GM11168 (cell line): ENCODE measurements around the gene IFRD1.
"Not testable (repeated sequence)": the region's sequence is repeated elsewhere in the genome, so short reads cannot be mapped to it uniquely, and the experiment has no call there.

ENCODE experiments used
- in situ Hi-C: fragments of 300-500 bp; cut with MboI; formaldehyde crosslinking; loops from one replicate; pipeline ENCODE4 v1.12.0; 2022; ENCODE audit warnings: low sequenced_read_pairs; ENCODE audit not compliant: unreplicated experiment

IFRD1 gene

GRCh38 chr7:112439476-112439875, 10.8 kb upstream of the IFRD1 start:
- in situ Hi-C loops, result no loop called here

DNA sequence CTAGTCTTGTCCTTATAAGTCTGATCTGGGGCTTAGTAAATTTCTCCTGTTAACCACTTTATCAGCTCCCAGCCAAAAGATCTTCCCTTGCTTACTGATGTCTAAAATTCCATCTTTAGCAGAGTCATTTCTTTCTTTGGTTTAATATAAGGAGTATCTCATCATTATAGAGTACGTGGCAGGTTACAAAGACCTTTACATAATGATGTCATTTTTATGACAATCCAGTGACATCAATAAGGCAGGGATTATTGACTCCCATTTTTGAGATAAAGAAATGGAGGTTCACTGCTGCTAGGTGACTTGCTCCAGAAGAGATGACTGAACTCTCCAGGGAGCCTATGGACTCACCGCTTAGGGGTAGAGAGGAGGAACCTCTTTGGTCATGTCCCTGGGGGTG, 8.1 kb upstream of the IFRD1 start:
- in situ Hi-C loops, result no loop called here

GRCh38 chr7:112444505-112444904, 5.8 kb upstream of the IFRD1 start:
- in situ Hi-C loops, result no loop called here

GRCh38 chr7:112446431-112446830, 3.8 kb upstream of the IFRD1 start:
- in situ Hi-C loops, result no loop called here

DNA sequence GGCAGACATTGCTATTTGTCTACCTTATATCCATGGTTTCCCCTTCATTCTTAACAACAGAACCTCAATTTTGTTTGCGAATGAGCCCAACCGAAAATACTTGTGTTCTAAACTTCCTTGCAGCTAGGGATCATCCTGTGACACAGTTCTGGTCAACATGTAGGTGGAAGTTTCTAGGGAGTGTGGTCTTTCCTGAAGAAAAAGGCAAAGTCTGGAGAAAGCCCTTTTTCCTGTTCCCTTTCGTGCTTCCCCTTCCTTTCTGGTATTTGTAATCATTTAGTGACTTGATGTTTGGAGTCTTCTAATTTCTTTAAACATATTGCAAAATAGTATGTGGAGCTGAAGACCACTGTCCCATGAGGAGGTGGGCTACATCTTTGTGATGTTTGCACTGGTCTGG, 2.9 kb upstream of the IFRD1 start:
- in situ Hi-C loops, result no loop called here

DNA sequence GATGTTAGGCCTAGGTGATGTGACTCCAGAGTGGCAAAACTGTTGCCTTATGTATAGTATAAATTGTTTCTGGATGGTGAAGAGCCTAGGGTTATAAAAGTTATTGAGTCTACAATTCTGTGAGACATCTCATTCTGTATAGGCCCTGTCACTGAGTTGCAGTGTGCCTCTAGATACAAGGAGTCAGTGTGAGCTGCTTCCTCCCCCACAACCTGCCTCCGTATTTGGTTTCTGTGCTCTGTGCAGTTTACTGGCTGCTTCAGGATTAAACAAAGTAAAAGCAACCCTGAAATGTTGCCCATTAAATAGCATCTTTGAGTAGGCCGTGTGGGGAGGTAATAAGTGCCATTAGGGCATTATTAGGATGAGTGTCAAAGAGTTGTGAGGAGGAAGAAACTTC, 1.9 kb upstream of the IFRD1 start:
- in situ Hi-C loops, result no loop called here

DNA sequence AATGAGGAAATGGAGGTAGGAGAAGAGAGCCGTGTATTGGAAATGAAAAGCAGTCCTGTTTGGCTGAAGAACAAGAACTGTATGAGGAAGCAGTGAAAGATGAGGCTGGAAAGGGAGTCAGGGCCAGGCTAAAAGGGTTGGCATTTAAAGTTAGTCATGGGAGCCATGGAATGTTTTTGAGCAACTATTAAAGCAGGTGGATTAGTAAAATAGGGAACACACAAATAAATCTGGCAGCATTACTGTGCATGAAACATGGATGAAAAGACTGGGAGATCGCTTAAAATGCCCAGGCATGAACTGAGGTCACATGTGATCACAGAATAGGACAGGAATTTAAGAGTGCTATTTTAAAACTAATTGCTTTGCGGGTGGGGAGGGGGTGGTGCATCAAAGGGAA, 1.4 kb upstream of the IFRD1 start:
- in situ Hi-C loops, result no loop called here

DNA sequence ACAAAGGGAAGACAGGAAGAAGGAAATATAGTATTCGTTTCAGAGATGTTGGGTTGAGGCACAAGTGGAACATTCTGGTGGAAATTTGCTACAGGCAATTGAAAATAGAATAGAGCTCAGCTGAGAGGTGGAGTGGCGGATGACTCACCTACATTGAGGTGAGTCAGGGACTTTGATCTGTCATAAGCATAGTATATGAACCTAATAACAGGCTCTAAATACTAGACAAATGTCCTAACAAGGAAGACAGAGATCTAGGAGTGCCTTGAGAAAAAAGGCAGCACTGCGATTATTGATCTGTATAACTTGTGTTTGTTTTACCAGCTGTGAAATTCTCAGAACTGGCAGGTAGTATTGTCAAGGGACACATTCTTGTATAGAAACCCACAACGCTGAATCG, 907 bp upstream of the IFRD1 start:
- in situ Hi-C loops, result no loop called here

- in situ Hi-C loops, result no loop called here
Measured at GRCh38 chr7:112450807-112451761, 824 bp downstream of the IFRD1 start.

GRCh38 chr7:112452102-112452888, 2.0 kb downstream of the IFRD1 start:
- in situ Hi-C loops, result no loop called here

- in situ Hi-C loops, result no loop called here
Measured at GRCh38 chr7:112453505-112454171, 3.4 kb downstream of the IFRD1 start.

GRCh38 chr7:112454191-112454590, 3.9 kb downstream of the IFRD1 start:
- in situ Hi-C loops, result not testable (repeated sequence)

- in situ Hi-C loops, result no loop called here
Measured at GRCh38 chr7:112459645-112460044, 9.4 kb downstream of the IFRD1 start.

DNA sequence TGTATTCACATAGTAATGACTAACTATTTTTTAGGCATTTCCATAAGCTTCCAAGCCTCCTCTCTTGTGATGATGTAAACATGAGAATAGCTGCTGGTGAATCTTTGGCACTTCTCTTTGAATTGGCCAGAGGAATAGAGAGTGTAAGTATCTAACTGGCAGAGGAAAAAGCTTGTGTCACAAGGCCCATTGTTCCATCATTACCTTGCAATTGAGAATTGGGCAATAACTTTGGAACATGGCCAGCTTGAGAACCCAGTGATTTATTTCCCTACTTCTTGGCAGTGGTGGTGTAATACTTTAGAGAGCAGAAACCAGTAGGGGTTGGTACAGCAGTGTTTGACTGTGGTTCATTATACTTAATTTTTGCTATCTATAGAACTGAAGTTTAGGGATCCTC, 12.0 kb downstream of the IFRD1 start:
- in situ Hi-C loops, result no loop called here

DNA sequence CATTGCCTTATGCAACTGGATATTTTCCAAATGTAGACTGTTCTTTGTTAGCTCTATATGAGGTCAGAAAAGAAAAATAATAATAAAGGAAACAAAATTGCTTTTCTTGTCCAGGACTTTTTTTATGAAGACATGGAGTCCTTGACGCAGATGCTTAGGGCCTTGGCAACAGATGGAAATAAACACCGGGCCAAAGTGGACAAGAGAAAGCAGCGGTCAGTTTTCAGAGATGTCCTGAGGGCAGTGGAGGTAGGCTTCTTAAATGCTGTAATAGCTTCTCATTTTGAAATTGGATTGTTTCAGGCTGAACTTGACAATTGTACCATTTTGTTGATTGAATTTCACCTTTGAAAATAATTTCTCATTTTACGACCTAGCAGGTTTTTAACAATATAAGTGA, 17.6 kb downstream of the IFRD1 start:
- in situ Hi-C loops, result no loop called here

GRCh38 chr7:112470194-112470593, 19.9 kb downstream of the IFRD1 start:
- in situ Hi-C loops, result no loop called here

GRCh38 chr7:112476390-112477052, 26.3 kb downstream of the IFRD1 start:
- in situ Hi-C loops, result loop anchor here (25.0 kb wide), 1 partner anchor 714 kb away; no protein-coding TSS in a partner anchor

DNA sequence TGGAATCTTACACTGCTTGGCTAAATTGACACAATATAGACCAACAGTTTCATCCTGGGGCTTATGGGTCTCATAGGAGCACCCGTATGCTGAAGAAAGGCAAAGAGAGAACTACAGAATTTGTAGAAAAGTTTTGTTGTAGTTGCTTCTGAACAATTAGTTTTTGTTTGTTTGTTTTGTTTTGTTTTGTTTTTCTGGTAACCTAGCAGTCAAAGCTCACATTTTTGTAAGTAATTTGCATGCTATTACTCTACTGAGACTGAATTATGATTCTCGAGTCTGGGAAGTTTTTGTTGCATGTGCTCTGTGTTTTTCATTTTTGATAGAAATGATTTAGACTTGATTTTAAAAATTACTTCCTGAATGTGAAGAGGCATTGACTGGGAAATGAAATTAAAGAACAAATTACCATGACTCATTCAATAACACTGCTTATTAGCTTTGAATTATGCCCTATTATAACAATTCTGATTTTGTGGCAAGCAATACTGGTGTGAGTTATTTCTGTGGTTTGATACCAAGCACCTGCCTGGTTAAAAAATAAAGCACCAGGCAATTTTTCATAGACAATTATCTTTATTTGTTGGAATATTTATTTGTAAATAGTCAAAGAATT, 31.0 kb downstream of the IFRD1 start:
- in situ Hi-C loops, result loop anchor here (25.0 kb wide), 1 partner anchor 719 kb away; no protein-coding TSS in a partner anchor

- in situ Hi-C loops, result loop anchor here (25.0 kb wide), 1 partner anchor 720 kb away; no protein-coding TSS in a partner anchor
Measured at GRCh38 chr7:112481833-112482670, 31.8 kb downstream of the IFRD1 start.
